NCI-H2227 (cell line): ENCODE results near the gene TBC1D19.

Experiments
- DNase-seq: peaks from one replicate; lab custom pipeline; 2025; ENCODE audit not compliant: unreplicated experiment; lab: John Stamatoyannopoulos, UW

Gene TBC1D19

DNA sequence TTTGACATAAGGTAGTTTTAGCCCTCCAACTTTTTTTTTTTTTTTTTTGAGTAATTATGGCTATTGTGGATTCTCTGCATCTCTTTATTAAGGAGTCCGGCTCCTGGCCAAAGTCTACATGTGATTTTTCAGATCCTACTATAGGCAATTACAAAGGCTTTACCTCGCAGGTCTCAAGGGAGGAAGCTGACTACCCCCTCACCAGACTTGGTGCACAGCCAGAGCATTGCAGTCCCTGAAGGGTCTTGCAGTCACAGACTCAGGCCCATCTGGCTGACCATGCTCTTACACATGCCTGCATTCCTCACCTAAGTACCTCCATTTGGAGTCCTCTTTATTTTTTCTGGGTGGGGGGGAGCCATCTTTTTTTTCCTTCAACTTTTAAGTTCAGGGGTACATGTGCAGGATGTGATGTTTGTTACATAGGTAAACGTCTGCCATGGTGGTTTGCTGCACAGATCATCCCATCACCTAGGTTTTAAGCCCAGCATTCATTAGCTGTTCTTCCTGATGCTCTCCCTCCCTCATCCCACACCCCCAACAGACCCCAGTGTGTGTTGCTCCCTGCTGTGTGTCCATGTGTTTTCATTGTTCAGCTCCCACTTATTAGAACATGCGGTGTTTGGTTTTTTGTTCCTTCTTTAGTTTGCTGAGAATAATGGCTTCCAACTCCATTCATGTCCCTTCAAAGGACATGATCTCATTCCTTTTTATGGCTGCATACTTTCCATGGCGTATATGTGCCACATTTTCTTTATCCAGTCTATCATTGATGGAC is 188.4 kb downstream of the TBC1D19 start:
- no peak for DNase-seq

DNA sequence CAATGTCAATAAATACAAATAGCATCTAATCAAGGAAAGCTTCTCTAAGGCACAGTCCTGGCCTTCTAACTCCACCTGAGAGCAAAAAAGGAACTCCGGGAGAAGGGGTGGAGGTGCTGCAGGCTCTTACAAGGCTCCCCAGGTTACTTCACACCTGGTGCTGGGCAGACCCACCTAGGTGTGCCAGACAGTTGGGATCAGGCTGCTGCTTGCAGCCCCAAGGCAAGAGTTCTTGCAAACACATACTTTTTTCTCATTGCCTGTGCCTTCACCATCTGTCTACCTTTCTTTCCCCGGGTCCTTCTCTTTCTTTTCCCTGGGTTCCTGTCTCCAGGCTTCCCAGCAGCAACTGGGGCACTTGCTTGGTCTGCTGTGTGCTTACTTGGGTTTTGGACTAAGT is 195.3 kb downstream of the TBC1D19 start:
- no peak for DNase-seq

GRCh38 chr4:26779674-26780073 is 195.8 kb downstream of the TBC1D19 start:
- DNase-seq: no peak

GRCh38 chr4:26780539-26780938 is 196.7 kb downstream of the TBC1D19 start:
- DNase-seq: no peak

DNA sequence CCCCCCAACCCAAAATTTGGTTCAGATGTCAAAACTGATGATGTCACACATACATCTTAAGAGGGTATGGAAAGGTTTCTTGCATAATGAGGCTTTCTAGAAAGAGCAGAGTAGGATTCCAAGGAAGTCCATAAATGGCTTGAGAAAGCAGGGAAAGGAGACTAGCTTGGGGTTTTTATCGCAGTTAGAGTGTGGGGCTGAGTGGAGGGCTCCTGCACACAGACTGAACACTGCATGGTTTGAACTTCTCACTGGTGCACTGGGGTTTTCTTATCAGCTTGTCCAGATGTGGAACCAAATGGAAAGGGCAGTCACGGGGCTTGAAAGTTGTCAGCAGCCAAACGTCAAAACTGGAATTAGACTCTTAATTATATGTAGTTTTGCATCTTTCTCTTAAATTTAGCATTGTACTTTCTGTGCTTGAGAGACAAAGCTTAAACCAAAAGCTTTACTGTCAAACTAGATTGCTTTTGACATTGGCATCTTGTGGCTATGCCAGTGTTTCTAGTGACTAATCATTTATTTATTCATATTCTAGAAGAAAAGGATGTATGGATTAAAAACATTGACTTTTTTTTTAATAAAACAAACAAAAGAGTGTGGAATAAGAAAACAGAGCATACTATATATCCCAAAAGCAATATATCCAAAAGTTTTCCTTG is 198.4 kb downstream of the TBC1D19 start:
- no peak for DNase-seq

GRCh38 chr4:26782830-26783202 is 198.9 kb downstream of the TBC1D19 start:
- DNase-seq: no peak

DNA sequence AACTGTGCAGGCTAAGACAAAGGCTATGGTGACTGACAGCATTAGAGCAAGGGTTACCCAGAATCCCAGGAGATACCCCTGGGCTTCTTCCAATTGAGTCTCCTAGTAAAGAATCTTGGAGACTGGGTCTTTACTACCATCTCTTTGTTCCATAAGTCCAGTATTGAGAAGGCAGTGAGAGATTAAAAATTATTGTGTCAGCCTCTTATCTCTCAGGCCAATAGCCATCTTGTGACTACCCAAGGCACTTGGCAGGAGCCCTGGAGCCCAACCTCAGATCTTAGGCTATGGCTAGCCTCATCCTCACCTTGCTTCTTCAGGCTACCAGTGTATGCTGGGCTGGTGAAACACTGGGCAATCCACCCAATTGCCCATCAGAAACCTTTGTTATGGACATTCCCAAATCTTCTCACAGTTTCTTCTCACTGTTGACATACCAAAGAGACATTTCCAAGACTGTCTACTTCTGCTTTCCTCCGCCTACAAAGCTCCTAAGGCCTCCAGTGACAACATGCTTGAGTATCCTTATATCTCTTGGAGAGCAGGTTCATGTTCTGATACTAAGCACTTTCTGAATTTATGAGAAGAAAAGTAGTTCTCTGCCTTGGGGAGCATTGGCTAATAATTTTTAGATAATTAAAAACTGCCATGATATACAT is 200.5 kb downstream of the TBC1D19 start:
- no peak for DNase-seq

DNA sequence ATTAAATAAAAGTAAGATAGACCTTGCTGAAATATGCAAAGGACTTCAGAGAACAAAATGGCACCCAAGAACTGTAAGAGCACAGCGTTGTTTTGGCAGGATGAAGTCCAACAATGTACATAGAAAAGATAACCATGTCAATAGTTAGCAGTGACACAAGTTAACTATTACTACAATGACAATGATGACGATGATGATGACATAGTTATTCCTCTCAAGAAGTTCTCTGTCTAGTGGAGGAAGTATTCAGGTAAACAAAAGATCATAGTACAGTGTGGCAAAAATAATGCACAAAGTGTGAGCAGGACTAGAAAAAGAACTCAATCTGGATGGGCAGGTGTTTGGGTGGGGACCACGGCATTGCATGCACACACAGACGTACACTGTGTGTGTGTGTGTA is 201.4 kb downstream of the TBC1D19 start:
- no peak for DNase-seq

DNA sequence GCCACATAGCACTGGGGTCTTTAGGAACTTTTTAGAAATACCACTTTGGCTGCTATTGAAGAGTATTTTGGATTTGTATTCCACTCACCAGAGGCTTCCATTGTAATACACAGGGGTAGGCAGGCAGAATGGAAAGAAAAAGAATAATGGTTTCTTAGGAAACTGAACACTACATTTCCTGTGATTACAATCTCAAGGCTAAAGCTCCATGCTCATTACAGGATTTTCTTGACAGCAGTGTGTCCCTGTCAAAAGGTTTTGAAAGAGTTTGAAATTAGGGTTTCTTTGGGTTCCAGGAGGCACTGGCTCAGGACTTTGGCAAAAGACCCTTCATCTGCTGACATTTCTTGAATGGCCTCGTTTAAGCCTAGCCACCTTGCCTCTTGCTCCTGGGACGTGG is 201.9 kb downstream of the TBC1D19 start:
- DNase-seq: no peak

GRCh38 chr4:26786916-26787315 is 203.0 kb downstream of the TBC1D19 start:
- no peak for DNase-seq

GRCh38 chr4:26787461-26788340 is 203.8 kb downstream of the TBC1D19 start:
- no peak for DNase-seq

- DNase-seq: no peak
Observed at GRCh38 chr4:26788341-26788733, 204.5 kb downstream of the TBC1D19 start.

GRCh38 chr4:26789208-26789607 is 205.3 kb downstream of the TBC1D19 start:
- no peak for DNase-seq

- no peak for DNase-seq
Observed at GRCh38 chr4:26791346-26791745, 207.5 kb downstream of the TBC1D19 start.

GRCh38 chr4:26792639-26793038 is 208.8 kb downstream of the TBC1D19 start:
- no peak for DNase-seq

GRCh38 chr4:26793735-26794134 is 209.9 kb downstream of the TBC1D19 start:
- DNase-seq: no peak

DNA sequence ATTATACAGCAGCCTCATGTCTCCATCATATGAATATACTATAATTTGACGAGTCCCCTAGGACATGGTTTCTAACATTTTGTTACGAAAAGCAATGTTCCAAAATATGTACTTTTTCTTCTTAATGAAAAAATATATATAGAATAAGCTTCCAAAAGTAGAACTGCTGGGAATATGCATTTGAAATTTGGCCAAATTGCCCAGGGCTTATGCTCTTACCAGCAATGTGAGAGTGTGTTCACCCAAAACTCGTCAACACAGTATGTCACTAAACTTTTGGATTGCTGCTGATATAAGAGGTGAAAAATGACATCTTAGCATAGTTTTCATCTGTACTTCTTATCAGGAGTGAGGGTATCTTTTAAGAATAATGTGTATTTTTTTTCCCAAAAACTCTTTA is 212.2 kb downstream of the TBC1D19 start:
- no peak for DNase-seq

DNA sequence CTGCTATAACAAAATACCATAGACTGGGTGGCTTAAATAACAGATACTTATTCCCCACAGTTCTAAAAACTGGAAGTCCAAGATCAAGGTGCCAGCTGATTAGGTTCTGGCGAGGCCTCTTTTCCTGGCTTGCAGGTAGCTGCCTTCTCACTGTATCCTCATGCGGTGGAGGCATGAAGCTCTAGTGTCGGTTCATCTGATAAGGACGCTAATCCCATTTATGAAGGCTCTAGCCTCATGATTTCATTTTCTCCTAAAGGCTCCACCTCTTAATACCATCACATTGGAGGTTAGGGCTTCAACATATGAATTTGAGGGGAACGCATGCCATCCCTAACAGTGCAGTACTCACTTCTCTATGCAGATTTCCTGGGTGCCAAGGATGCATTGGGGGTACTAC is 218.9 kb downstream of the TBC1D19 start:
- no peak for DNase-seq

DNA sequence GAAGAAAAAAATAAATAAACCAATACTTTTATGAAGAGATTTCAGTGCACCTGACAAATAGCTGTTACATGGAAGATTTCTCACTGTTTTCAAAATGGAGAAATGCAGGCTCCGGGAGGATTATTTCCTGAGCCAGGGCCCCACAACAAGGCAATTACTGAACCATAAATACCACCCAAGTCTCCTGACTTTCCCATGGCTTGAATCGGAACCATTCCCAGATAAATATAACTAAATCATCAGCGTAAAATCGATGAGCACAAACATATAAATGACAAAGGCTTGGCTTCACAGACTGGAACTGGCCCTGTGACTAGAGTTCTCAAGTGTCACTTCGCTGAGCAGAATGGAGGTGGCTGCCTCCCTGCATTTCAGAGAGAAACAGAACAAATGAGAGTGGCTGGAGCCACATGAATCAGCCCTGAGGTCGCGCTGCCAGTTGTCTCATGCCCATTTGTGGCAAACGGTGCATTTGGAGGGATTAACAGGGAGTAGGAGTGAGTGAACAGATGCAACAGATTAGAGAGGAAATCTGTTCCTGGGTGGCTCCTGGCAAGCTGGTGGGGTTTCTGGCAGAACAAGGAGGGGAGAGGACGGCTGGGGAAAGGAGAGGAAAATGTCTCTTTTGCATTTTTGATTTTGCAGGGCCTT is 219.5 kb downstream of the TBC1D19 start:
- DNase-seq: no peak

DNA sequence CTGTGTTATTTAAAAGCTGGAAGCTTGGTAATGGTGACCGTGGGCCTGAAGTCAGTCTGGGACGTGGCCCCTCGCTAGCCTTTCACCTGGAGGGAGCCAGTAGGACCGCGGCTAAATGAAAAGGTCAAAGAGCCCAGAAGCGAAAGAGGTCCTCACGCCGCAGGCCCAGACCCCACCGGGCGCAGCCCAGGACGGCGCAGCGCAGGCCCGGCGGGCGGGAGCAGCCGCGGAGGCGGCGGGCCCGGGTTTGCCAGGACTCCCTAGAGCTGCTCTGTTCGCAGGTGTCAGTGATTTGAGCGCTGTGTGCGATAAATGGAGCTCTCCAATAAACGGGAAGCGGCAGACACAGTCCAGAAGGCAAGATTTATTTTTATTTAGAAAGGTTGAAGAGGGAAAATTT is 220.6 kb downstream of the TBC1D19 start:
- DNase-seq: no peak

DNA sequence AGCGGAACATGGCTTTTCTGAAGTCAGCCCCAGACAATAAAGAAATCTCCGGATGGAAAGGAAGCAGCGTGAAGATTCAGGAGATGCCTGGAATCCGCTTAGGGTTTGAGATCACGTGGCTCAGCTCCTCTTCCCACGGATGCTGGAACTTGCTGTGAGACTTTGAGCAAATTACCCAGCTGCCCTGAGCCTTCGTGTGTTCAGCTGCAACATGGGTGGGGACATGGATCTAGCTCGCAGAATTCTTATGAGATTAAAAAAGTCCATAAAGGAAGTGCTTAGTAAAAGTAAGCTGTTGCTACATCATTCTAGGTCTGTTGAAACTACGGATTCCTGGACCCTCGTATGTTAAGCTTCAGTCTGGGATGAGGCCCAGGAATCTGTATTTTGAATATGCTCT is 221.0 kb downstream of the TBC1D19 start:
- no peak for DNase-seq
